Epithelial cell of proximal tubule (primary cell): ENCODE data around the gene METRNL. TPM values are rescaled to one million over a fixed set of nuclear protein-coding genes. Genes with fewer than 3 reads are reported as not detected.

Source experiments
- DNase-seq: peaks from one replicate; pipeline ENCODE4 v3.0.0-alpha.2; 2011; ENCODE audit warnings: low read depth
- H3K4me3 ChIP-seq: 2 replicates; pipeline ENCODE4 v1.5.1; 2011; ENCODE audit warnings: low read depth, mild to moderate bottlenecking, low read length
- total RNA-seq: library from RNA; depleted of rRNA; stranded (reverse); fragments of >200 nt; gene quantifications from 2 replicates; pipeline ENCODE4 v1.2.3, GENCODE V29; 2015
- TF ChIP-seq, protein P1 (sequence below): conservative IDR thresholded peaks from 2 replicates; pipeline ENCODE4 v1.5.1; 2012; ENCODE audit warnings: low read depth, mild to moderate bottlenecking, low read length

The METRNL gene
- total RNA-seq, 1 donor from 2014 or later: 11.9 TPM

DNA sequence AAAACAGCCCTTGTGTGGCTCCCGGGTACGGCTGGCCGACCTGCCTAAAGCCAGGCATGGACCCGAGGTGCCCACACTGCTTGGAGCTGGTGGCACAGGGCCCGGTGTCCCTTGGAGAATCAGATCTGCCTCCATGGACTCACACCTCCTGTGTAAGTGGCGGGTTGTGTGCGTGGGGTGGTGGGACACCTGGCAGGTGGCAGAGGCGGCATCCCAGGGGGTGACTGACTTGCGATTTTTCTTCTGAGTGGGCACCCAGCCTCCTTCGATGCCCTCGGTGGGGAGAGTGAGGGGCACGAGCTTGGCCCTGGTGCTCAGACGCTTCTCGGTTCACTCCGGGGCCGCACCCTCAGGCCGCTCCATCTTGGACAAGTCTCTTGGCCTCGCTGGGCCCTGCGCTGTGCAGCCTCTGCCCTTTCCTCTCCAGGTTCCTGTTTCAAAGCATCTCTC, 35.8 kb downstream of the METRNL start:
- TF ChIP-seq, protein P1, sequence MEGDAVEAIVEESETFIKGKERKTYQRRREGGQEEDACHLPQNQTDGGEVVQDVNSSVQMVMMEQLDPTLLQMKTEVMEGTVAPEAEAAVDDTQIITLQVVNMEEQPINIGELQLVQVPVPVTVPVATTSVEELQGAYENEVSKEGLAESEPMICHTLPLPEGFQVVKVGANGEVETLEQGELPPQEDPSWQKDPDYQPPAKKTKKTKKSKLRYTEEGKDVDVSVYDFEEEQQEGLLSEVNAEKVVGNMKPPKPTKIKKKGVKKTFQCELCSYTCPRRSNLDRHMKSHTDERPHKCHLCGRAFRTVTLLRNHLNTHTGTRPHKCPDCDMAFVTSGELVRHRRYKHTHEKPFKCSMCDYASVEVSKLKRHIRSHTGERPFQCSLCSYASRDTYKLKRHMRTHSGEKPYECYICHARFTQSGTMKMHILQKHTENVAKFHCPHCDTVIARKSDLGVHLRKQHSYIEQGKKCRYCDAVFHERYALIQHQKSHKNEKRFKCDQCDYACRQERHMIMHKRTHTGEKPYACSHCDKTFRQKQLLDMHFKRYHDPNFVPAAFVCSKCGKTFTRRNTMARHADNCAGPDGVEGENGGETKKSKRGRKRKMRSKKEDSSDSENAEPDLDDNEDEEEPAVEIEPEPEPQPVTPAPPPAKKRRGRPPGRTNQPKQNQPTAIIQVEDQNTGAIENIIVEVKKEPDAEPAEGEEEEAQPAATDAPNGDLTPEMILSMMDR: no peak
- no peak overlapping the region for H3K4me3 ChIP-seq
- DNase-seq: no peak

- TF ChIP-seq, protein P1: no peak
- no peak for DNase-seq
- no peak overlapping the region for H3K4me3 ChIP-seq
Measured at GRCh38 chr17:83115832-83116231, 36.4 kb downstream of the METRNL start.

DNA sequence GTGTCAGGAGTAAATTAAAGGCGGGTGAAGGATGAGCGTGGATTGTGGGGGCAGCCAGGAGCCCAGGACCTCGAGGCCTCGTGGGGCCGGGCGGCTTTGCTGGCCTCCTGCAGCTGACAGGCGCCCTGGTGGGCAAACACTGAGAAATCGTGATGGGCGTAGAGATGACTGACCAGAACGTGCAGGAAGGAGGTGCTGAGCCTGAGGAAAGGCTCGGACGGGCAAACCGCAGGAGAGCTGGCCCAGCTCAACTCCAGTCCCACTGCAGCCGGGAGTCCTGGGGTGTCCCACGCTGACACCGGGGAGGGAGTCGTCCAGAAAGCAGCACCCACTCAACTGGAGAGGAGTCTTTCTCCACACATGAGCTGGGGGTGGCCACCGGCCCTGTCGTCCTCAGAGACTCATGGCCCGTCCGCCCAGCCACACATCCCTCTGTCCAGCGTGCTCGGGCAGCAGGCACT, 36.9 kb downstream of the METRNL start:
- no peak overlapping the region for H3K4me3 ChIP-seq
- DNase-seq: no peak
- TF ChIP-seq, protein P1: no peak

DNA sequence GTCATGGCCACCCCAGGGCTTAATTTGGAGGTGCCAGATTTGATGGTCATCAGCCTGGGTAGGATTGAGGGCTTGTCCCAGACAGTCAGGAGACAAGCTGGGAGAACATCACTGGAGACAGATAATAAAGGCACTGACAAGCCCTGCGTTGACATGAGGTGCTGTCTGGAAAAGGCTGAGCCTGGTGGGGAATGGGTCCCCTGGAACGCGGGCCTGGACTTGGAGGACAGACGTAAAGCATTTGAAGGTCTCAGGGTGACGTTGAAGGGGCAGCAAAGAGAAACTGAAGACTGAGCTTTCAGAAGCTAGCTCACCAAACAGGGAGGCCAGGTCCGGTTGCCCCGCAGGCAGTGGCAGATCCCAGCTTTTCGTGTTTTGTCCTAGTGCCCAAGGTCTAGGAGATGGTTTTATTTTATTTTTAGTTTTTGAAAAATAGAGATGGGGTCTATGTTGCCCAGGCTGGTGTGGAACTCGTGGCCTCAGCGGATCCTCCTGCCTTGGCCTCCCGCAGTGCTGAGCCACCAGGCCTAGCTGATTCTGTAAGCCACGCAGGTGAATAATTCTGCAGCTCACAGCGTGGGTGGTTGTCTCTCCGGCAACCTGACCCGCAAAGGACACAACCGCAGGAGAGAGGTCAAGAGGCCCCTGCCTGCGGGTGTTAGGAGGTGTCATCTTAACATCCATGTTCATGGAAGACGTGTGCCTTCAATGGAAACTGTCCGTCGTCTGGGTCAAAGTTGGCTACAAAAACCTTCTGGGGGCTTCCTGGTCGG, 37.6 kb downstream of the METRNL start:
- DNase-seq: no peak
- TF ChIP-seq, protein P1: no peak
- H3K4me3 ChIP-seq: no peak overlapping the region

- TF ChIP-seq, protein P1: no peak
- H3K4me3 ChIP-seq: no peak overlapping the region
- no peak for DNase-seq
Measured at GRCh38 chr17:83117583-83117982, 38.2 kb downstream of the METRNL start.

- TF ChIP-seq, protein P1: no peak
- no peak for DNase-seq
- H3K4me3 ChIP-seq: no peak overlapping the region
Measured at GRCh38 chr17:83118071-83118841, 38.8 kb downstream of the METRNL start.
